ENCODE measurements around the gene MIS12.

- TF ChIP-seq CTCF (conservative IDR thresholded peaks at IDR 0.05; ENCODE audit: low read depth, low read length), result no peak
- no peak for TF ChIP-seq EZH2 (IDR thresholded peaks at IDR 0.05; ENCODE audit: low read length, unreplicated experiment)
These were observed 23.1 kb downstream of the MIS12 start for GRCh38 chr17:5509482-5509881.

All from PC-3 (cell line).